ENCODE data around the gene GALNT17.

Gene GALNT17

GRCh38 chr7:71466448-71467145, 334.7 kb downstream of the GALNT17 start:
- DNase-seq = no peak

GRCh38 chr7:71470326-71470725, 338.4 kb downstream of the GALNT17 start:
- DNase-seq = no peak

- no peak for DNase-seq
Observed at GRCh38 chr7:71470830-71471229, 338.9 kb downstream of the GALNT17 start.

- DNase-seq = no peak
Observed at GRCh38 chr7:71472962-71473361, 341.0 kb downstream of the GALNT17 start.

- no peak for DNase-seq
Observed at GRCh38 chr7:71473366-71473967, 341.5 kb downstream of the GALNT17 start.

- no peak for DNase-seq
Observed at GRCh38 chr7:71477441-71477840, 345.5 kb downstream of the GALNT17 start.

GRCh38 chr7:71479231-71479630, 347.3 kb downstream of the GALNT17 start:
- no peak for DNase-seq

- DNase-seq = no peak
Observed at GRCh38 chr7:71480791-71481190, 348.8 kb downstream of the GALNT17 start.

- DNase-seq = no peak
Observed at GRCh38 chr7:71482284-71482683, 350.3 kb downstream of the GALNT17 start.

GRCh38 chr7:71484380-71484779, 352.4 kb downstream of the GALNT17 start:
- no peak for DNase-seq

- DNase-seq = no peak
Observed at GRCh38 chr7:71485586-71485985, 353.6 kb downstream of the GALNT17 start.

- DNase-seq = no peak
Observed at GRCh38 chr7:71486414-71486813, 354.5 kb downstream of the GALNT17 start.

GRCh38 chr7:71486856-71487628, 355.1 kb downstream of the GALNT17 start:
- no peak for DNase-seq

GRCh38 chr7:71488308-71488707, 356.4 kb downstream of the GALNT17 start:
- no peak for DNase-seq

- no peak for DNase-seq
Observed at GRCh38 chr7:71491336-71491735, 359.4 kb downstream of the GALNT17 start.

- no peak for DNase-seq
Observed at GRCh38 chr7:71495828-71496227, 363.9 kb downstream of the GALNT17 start.

- no peak for DNase-seq
Observed at GRCh38 chr7:71497256-71497946, 365.5 kb downstream of the GALNT17 start.

GRCh38 chr7:71498381-71498780, 366.4 kb downstream of the GALNT17 start:
- no peak for DNase-seq

GRCh38 chr7:71504697-71505441, 372.9 kb downstream of the GALNT17 start:
- DNase-seq = no peak

GRCh38 chr7:71506822-71507221, 374.9 kb downstream of the GALNT17 start:
- no peak for DNase-seq

- no peak for DNase-seq
Observed at GRCh38 chr7:71507680-71508602, 376.0 kb downstream of the GALNT17 start.

- no peak for DNase-seq
Observed at GRCh38 chr7:71509381-71509780, 377.4 kb downstream of the GALNT17 start.
